ENCODE data around the gene OR10G3.
A peak's percentile ranks its signal among the peaks of the same experiment; 100 is the strongest.
"Not testable (repeated sequence)": the region's sequence is repeated elsewhere in the genome, so short reads cannot be mapped to it uniquely, and the experiment has no call there.

OR10G3 gene, protein sequence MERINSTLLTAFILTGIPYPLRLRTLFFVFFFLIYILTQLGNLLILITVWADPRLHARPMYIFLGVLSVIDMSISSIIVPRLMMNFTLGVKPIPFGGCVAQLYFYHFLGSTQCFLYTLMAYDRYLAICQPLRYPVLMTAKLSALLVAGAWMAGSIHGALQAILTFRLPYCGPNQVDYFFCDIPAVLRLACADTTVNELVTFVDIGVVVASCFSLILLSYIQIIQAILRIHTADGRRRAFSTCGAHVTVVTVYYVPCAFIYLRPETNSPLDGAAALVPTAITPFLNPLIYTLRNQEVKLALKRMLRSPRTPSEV

DNA sequence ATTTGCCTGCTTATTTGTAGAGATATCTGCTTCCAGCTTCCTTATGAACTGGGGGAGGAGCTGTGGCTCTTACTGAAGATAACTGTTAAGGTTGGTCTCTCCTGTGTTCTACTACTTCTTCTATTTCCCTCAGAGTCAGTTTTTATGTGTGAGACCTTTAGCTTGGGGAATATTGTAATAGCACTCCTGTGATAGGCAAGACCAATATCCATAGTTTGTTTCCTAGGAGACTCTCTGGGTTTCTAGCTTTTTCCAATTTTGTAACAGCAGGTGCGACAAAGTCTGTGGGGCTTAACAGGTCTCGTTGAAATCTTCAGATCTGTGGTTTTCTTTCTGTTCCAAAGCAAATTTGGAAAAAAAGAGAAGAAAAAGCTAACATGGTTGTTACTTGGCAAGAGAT, at the start of gene OR10G3:
TSS of gene OR10G3 (minus strand) at position 101 of the 400 bp plus-strand sequence. CDS start 9,332 bp downstream, outside the sequence.
- DNase-seq (ENCODE audit: low spot score) = no peak

DNA sequence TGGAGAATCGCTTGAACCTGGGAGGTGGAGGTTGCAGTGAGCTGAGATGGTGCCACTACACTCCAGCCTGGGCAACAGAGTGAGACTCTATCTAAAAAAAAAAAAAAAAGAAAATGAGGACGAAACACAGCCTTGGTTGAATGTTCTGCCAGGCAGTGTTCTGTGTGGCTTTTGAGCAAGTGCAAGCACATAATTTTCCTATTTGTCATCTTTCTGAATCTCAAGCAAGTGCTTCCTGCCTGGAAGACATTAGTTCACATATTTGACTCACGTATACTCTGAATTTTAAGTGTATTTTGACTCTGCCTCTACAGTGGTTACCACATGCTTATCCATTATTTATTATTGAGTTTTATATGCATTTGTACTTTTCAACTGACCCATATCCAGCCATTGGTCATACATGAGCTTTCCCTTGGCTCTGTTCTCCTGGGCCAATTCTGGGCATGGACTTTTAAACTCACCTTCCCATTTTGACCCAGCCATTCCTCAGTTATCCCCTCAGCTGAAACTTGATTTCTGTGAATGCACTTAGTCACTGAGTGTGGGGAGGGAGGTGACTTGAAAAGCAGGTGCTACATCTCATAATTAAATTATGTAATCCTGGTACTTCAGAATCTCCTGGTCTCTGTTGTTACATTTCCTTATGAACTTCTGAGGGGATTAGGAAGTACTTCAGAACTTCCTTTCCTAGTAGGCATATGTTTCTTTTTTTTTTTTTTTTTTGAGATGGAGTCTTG, 46.8 kb upstream of the OR10G3 start:
- peak; percentile 25 for DNase-seq (ENCODE audit: low spot score)

DNA sequence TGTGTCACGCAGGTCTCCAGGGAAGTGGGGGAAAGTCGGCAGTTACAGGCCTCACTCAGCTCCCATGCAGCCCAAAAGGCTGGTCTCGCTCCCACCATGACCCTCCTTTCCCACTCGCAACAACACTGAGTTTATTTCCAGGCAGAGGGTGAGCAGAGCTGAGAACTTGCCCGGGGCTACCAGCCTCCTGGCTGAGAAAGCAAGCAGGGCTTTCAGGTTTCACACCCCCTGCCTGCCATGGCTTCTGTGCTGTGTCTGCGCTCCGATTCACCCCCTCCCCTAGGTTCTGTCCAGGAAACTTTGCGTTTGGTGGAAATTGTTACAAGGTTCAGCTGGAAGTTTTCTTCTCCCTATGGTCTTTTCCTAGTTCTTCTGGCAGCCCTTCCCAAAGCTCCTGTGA, 37.7 kb upstream of the OR10G3 start:
- DNase-seq (ENCODE audit: low spot score) = no peak

DNA sequence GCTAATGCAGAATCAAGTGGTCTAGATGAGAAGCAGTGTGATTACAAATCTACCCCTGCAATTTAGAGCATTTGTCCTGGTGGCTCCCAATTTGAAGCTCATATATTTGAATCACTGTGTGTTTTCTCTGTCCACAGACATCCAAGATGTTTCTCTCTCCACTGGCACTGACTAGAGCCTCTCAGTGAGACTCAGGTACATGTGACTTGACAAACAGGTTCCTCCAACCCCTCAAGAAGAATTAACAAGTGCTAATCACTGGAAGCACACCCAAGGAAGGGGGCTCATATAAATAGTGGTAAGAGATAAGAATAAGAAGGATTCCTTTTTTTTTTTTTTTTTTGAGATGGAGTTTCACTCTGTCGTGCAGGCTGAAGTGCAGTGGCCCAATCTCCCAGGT, 34.4 kb upstream of the OR10G3 start:
- no peak for DNase-seq (ENCODE audit: low spot score)

DNA sequence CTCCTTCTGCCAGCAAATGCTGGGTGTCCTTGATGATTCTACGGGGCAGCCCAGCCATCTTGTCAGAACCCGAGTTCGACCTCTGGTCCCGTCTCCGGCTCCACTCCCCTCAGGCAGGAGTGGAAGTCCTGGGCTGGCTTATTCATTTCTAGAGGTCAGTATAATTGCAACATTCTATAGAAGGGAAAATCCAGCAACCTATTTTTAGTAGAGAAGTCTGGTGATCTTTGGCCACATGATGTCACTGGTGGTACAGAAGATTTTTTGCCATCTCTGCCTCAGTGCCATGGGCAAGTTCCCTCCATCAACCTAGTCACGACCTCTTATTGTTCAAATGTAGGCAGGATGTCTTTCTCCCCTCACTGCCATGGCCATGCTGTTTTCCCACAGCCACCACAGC, 32.4 kb upstream of the OR10G3 start:
- DNase-seq (ENCODE audit: low spot score) = peak; percentile 5

DNA sequence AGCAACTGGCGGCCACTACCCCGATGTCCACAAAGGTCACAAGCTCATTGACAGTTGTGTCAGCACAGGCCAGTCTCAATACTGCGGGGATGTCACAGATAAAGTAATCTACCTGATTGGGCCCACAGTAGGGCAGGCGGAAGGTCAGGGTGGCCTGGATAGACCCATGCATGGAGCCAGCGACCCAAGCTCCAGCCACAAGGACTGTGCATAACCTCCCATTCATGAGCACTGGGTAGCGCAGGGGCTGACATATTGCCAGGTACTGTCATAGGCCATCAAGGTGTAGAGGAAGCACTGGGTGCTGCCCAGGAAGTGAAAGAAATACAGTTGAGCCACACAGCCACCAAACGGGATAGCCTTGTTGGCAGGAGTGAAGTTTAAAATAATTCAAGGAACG, 22.3 kb upstream of the OR10G3 start:
- DNase-seq (ENCODE audit: low spot score) = not testable (repeated sequence)

DNA sequence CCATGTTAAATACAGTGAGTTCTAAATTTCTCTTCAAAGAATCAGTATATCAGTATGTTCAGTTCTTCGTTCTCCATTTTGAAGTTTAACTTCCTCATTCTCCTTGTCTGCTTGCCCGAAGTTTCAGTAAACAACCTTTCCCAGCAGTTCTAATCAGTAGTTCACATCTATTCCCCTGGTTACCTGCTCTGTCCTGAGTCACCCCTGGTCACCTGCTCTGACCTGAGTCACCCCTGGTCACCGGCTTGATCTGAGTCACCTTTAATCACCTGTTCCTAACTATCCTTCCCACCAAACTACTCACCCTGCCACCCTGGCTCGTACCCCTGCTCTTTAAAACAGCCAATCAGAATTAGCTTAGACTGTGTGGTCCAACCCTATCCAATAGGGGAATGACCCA, 9.4 kb upstream of the OR10G3 start:
- DNase-seq (ENCODE audit: low spot score) = no peak

DNA sequence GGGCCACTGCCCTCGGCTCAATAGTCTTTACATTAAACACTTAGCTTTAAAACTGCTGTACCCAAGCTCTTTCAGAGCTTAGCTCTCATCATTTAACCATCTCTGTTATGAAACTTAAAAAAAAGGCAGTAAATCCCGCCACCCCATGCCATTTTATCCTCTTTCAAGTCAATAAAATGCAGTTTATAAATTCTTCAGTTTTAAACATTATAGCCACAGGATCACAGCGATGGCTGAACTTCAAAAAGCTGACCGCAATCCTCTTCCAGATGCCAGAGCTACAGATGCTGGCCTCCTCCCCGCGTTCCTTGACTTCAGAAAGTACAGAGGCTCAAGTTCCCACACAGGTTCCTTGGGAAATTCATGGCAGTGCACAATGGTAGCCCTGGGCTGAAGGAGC, 4.2 kb downstream of the OR10G3 start:
- DNase-seq (ENCODE audit: low spot score) = no peak

DNA sequence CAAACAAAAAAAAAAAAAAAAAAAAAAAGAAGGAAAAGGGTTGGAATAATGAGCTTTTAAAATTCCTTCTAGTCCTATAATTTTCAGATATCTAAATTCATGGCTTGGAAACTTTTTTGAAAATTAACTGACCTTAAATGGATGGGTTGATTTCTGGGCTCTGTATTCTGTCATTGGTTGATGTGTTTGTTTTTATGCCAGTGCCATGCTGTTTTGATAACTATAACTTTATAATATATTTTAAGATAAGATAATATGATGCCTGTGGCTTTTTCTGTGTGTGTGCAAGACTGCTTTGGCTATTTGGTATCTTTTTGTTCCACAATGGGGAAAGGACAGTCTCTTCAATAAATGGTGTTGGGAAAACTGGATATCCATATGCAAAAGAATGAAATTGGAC, 7.3 kb downstream of the OR10G3 start:
- DNase-seq (ENCODE audit: low spot score) = no peak

GRCh38 chr14:21558703-21559170, 21.1 kb downstream of the OR10G3 start:
- no peak for DNase-seq (ENCODE audit: low spot score)

DNA sequence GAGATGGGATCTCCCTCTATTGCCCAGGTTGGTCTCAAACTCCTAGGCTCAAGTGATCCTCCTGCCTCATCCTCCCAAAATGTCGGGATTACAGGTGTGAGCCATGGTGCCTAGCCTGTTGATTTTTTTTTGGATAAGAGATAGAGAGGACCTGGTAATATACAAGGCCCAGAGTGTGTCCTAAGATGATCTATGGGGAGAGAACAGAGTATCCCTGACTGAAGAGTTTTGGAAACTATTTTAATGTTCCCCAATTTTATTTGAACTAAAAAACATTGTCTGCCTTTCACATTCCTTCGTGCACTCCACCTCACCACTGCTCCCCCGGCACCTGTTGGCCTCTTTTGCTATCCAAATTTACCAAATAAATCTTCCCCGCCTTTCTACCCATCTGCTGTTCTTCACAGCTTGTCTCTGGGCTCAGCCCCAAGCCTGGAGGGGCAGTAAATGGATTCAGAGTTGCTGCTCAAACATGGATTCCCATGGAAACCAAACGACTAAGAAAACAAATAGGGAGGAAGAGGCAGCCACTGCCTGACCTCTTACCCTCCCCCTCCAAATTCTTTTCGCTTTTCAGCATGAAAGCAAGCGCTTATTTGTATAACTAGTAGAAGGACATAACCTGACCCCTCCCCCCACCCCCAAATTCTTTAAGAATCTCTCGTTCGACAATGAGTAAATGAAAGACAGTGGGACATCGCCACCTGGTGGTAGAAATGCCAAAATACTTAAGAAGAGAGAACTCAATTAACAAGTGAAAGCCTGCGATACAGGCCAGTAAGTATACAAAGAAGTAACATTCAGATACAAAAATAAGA, 22.6 kb downstream of the OR10G3 start:
- DNase-seq (ENCODE audit: low spot score) = peak; percentile 77

GRCh38 chr14:21556378-21557083, 23.3 kb downstream of the OR10G3 start:
- DNase-seq (ENCODE audit: low spot score) = no peak

DNA sequence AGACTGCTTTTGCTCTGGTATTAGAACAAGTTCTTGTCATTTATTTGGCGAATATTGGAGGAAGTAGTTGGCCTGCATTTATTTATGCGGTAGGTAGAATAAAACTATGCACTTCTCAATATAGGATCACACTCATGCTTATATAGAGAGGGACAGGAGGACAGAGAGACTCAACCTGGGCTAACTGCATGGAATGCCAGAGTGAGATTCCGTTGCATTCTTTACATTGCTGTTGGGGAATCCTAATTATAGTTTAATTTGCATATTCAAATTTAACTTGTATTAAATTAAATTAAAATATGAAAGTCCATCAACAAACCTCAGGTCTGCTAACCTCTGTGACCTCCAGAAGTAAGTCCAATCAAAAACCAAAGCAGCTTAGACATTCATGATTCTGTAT, 26.6 kb downstream of the OR10G3 start:
- no peak for DNase-seq (ENCODE audit: low spot score)

GRCh38 chr14:21544588-21544987, 35.3 kb downstream of the OR10G3 start:
- DNase-seq (ENCODE audit: low spot score) = not testable (repeated sequence)

DNA sequence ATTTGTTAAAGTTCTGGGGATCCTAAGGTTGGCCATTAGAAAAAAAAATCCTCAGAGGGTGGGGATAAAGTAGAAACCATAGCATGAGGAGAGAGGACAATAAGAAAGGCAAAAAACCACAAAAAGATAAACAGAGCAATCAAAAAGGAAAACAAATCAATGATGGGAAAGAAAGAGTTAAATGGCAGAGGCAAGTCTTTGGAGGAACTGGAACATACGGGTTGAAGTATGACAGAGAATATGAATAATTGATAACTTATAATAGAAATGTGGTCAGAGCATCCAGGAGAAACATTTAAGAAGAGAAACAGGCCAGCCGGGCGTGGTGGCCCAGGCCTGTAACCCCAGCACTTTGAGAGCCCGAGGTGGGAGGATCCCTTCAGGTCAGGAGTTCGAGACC, 35.9 kb downstream of the OR10G3 start:
- no peak for DNase-seq (ENCODE audit: low spot score)

GRCh38 chr14:21543521-21543960, 36.3 kb downstream of the OR10G3 start:
- no peak for DNase-seq (ENCODE audit: low spot score)

- no peak for DNase-seq (ENCODE audit: low spot score)
Observed at GRCh38 chr14:21541413-21542074, 38.3 kb downstream of the OR10G3 start.

- no peak for DNase-seq (ENCODE audit: low spot score)
Observed at GRCh38 chr14:21539189-21539940, 40.5 kb downstream of the OR10G3 start.

DNA sequence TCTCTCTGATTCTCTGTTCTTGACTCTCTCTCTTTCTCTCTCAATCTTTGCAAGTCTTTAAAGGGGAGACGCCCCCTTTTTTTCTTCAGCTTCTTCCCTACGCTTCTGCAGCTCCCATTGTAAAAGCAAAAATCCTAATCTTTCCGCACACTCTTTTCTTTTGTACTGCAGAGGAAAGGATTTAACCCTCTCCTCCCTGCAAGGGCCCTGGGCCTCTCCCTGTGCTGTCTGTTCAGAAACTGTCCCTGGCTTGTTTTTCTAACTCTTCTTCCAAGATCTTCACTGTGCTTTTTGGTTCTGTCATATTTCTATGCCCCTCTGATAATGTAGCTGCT, 42.8 kb downstream of the OR10G3 start:
- no peak for DNase-seq (ENCODE audit: low spot score)

GRCh38 chr14:21536418-21537089, 43.3 kb downstream of the OR10G3 start:
- DNase-seq (ENCODE audit: low spot score) = no peak

Measured in SW480 (cell line).